ENCODE data around the gene NR2E3.

The NR2E3 gene

DNA sequence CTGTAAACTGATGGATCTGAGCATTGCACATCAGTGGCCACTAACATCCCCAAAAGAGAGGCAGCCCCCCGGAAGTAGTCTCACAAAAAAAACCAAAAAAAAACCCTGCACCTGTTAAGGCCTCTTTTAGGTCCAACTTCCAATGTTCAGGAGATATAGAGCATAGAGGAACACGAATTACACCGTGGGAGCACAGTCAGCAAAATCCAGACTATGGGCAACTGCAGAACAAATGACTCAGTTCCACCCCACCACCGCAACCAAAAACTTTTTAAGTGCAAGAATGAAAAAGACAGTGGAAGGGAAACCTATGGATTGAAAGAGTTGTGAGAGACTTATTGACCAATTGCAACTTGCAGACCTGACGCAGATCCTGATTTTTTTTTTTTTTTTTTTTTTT is 42.2 kb upstream of the NR2E3 start:
- no peaks in the 10 kb centered on the region for H3K79me2 ChIP-seq (ENCODE audit: control insufficient read depth, low read length)
- no peaks in the 10 kb centered on the region for H4K20me1 ChIP-seq (ENCODE audit: control insufficient read depth, insufficient read depth, low read depth, low read length)
- no peaks in the 10 kb centered on the region for H3K36me3 ChIP-seq (ENCODE audit: control insufficient read depth, low read length)
- no peaks in the 10 kb centered on the region for H3K9me3 ChIP-seq (ENCODE audit: control insufficient read depth, insufficient read depth, low read length)
- H3K27me3 ChIP-seq (ENCODE audit: control insufficient read depth, low read length), result no peaks in the 10 kb centered on the region
- no peaks in the 10 kb centered on the region for H3K4me1 ChIP-seq (ENCODE audit: control insufficient read depth, low read length)
- H3F3A ChIP-seq (ENCODE audit: control insufficient read depth, insufficient read depth), result no peaks in the 10 kb centered on the region
- TF ChIP-seq, protein P1, sequence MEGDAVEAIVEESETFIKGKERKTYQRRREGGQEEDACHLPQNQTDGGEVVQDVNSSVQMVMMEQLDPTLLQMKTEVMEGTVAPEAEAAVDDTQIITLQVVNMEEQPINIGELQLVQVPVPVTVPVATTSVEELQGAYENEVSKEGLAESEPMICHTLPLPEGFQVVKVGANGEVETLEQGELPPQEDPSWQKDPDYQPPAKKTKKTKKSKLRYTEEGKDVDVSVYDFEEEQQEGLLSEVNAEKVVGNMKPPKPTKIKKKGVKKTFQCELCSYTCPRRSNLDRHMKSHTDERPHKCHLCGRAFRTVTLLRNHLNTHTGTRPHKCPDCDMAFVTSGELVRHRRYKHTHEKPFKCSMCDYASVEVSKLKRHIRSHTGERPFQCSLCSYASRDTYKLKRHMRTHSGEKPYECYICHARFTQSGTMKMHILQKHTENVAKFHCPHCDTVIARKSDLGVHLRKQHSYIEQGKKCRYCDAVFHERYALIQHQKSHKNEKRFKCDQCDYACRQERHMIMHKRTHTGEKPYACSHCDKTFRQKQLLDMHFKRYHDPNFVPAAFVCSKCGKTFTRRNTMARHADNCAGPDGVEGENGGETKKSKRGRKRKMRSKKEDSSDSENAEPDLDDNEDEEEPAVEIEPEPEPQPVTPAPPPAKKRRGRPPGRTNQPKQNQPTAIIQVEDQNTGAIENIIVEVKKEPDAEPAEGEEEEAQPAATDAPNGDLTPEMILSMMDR (IDR thresholded peaks at IDR 0.05; ENCODE audit: low read depth, low read length, poor library complexity, severe bottlenecking), result no peak
- H3K27ac ChIP-seq (ENCODE audit: low read depth, low read length), result no peak overlapping the region
- no peaks in the 10 kb centered on the region for H3K9me2 ChIP-seq (replicated peaks; ENCODE audit: control insufficient read depth, low read length)
- H3K4me2 ChIP-seq (ENCODE audit: low read length), result no peak overlapping the region
- no peak overlapping the region for H3K4me3 ChIP-seq (ENCODE audit: low read length)

DNA sequence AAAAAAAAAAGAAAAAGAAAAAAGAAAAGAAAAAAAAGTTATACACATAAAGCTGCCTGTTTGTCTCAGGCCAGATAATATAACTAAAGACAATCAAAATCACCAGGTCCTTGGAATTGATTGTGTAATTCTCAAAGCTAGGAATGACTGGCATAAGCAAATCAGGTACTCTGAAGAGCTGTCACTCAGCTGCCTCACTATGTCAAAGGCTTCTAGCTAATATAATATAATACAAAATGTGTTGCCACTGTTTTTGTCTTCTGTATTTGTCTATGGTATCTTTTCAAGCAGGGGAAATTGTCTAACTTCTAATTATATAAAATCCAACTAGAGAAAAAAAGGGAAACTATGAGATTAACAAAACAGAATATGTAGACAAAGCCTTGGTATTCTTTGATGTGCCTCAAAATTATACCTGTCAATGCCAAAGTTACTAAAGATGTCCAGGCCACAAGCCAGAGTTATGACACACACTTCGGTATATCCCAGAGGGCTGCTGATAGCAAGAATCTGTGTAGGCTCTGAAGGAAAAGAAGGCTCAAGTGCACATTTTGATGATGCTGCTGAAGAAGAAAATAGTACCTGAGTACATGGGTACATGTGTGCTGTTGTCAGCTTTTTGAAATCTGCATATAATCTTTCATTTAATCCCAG is 37.0 kb upstream of the NR2E3 start:
- Histone ChIP-seq H3K4me2 (ENCODE audit: low read length) (no peak overlapping the region), H3K79me2 (ENCODE audit: control insufficient read depth, low read length) (no peaks in the 10 kb centered on the region), H3K9me3 (ENCODE audit: control insufficient read depth, insufficient read depth, low read length) (no peaks in the 10 kb centered on the region), H3K9me2 (replicated peaks; ENCODE audit: control insufficient read depth, low read length) (no peaks in the 10 kb centered on the region), H3K4me1 (ENCODE audit: control insufficient read depth, low read length) (no peaks in the 10 kb centered on the region), H4K20me1 (ENCODE audit: control insufficient read depth, insufficient read depth, low read depth, low read length) (no peaks in the 10 kb centered on the region), H3K36me3 (ENCODE audit: control insufficient read depth, low read length) (no peaks in the 10 kb centered on the region), H3K27ac (ENCODE audit: low read depth, low read length) (no peak overlapping the region), H3K27me3 (ENCODE audit: control insufficient read depth, low read length) (no peaks in the 10 kb centered on the region), H3K4me3 (ENCODE audit: low read length) (no peak overlapping the region), H3F3A (ENCODE audit: control insufficient read depth, insufficient read depth) (no peaks in the 10 kb centered on the region)
- TF ChIP-seq, protein P1 (IDR thresholded peaks at IDR 0.05; ENCODE audit: low read depth, low read length, poor library complexity, severe bottlenecking), result no peak
- TF ChIP-seq EZH2phosphoT487 (IDR thresholded peaks at IDR 0.05; ENCODE audit: borderline replicate concordance, low read length), result no peak

DNA sequence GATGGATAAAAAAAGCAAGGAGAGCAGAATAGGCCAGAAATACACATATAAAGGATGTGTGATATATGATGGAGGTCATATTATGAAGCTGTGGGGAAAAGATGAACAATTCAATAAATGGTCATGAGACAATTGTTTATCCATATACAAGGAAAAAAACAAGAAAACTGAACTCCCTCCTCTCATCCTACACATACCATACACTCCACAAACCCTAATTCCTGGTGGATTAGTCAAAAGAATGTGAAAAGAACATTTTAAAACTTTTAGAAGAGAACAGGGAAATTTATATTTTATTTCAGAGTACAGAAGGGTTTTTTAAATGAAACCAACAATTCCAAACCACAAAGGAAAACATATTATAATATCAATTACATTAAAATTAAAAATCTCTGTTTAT is 34.5 kb upstream of the NR2E3 start:
- no peak overlapping the region for H3K4me3 ChIP-seq (ENCODE audit: low read length)
- no peaks in the 10 kb centered on the region for H3K9me2 ChIP-seq (replicated peaks; ENCODE audit: control insufficient read depth, low read length)
- no peaks in the 10 kb centered on the region for H4K20me1 ChIP-seq (ENCODE audit: control insufficient read depth, insufficient read depth, low read depth, low read length)
- H3K27me3 ChIP-seq (ENCODE audit: control insufficient read depth, low read length), result peaks cover 4% of the 10 kb centered on the region
- no peaks in the 10 kb centered on the region for H3K36me3 ChIP-seq (ENCODE audit: control insufficient read depth, low read length)
- H3K79me2 ChIP-seq (ENCODE audit: control insufficient read depth, low read length), result no peaks in the 10 kb centered on the region
- H3K9me3 ChIP-seq (ENCODE audit: control insufficient read depth, insufficient read depth, low read length), result no peaks in the 10 kb centered on the region
- TF ChIP-seq EZH2phosphoT487 (IDR thresholded peaks at IDR 0.05; ENCODE audit: borderline replicate concordance, low read length), result no peak
- TF ChIP-seq, protein P1 (IDR thresholded peaks at IDR 0.05; ENCODE audit: low read depth, low read length, poor library complexity, severe bottlenecking), result no peak
- H3K4me2 ChIP-seq (ENCODE audit: low read length), result no peak overlapping the region
- peaks cover 11% of the 10 kb centered on the region for H3K4me1 ChIP-seq (ENCODE audit: control insufficient read depth, low read length)
- no peaks in the 10 kb centered on the region for H3F3A ChIP-seq (ENCODE audit: control insufficient read depth, insufficient read depth)
- no peak overlapping the region for H3K27ac ChIP-seq (ENCODE audit: low read depth, low read length)

All from DOHH2 (cell line).